Measurements from ENCODE around the gene MAFF.
A peak's percentile ranks its signal among the peaks of the same experiment; 100 is the strongest.
"Not testable (repeated sequence)": the region's sequence is repeated elsewhere in the genome, so short reads cannot be mapped to it uniquely, and the experiment has no call there.

Gene MAFF

DNA sequence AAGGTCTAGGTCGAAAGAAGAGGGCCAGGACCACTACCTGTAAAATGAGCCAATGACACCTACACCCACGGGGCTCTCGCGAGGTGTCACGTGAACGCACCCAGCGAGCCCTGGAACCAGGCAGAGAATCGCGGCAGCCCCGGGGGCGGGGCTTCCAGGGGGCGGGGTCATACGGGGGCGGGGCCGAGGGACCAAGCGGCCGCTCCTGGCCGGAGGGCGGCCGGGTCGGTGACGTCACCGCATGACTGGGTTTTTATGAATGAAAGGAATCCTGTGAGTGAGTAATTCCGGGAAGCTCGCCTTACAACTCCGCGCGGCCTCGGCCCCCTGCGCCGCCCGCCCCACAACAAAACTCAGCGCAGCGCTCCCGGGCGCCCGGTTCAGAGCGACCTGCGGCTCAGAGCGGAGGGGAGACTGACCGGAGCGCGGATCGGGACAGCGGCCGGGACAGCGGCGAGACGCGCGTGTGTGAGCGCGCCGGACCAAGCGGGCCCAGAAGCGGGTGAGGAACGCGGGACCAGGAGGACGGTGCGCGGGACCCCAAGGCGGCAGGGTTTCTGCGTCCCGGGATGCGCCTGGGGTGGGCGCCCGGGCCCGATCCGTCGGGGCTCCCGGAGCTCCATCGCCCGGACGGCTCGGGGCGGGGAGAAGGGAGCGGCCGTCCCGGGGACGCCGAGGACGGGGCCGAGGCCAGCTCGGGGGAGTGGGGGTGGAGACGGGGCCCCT, at the start of gene MAFF:
MAFF (plus strand) TSS at position 284 of the 726 bp plus-strand sequence. CDS start 11,860 bp downstream, outside the sequence.
- DNase-seq = peak; percentile 96 to 97

GRCh38 chr22:38153821-38154562, 47.8 kb upstream of the MAFF start:
- no peak for DNase-seq

- DNase-seq = not testable (repeated sequence)
Measured at GRCh38 chr22:38154563-38154915, 47.3 kb upstream of the MAFF start.

DNA sequence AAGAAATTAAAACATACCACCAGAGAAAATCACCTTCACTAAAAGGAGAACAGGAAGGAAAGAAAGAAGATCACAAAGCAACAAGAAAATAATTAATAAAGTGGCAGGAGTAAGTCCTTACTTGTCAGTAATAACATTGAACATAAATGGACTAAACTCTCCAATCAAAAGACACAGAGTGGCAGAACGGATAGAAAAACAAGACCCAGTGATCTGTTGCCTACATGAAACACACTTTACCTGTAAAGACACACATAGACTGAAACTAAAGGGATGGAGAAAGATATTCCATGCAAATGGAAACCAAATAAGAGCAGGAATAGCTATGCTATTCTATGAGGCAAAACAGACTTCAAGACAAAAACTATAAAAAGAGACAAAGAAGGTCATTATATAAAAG, 46.1 kb upstream of the MAFF start:
- no peak for DNase-seq

GRCh38 chr22:38162881-38163843, 38.6 kb upstream of the MAFF start:
- DNase-seq = no peak

- no peak for DNase-seq
Measured at GRCh38 chr22:38163844-38164550, 37.8 kb upstream of the MAFF start.

GRCh38 chr22:38164551-38164918, 37.3 kb upstream of the MAFF start:
- DNase-seq = no peak

DNA sequence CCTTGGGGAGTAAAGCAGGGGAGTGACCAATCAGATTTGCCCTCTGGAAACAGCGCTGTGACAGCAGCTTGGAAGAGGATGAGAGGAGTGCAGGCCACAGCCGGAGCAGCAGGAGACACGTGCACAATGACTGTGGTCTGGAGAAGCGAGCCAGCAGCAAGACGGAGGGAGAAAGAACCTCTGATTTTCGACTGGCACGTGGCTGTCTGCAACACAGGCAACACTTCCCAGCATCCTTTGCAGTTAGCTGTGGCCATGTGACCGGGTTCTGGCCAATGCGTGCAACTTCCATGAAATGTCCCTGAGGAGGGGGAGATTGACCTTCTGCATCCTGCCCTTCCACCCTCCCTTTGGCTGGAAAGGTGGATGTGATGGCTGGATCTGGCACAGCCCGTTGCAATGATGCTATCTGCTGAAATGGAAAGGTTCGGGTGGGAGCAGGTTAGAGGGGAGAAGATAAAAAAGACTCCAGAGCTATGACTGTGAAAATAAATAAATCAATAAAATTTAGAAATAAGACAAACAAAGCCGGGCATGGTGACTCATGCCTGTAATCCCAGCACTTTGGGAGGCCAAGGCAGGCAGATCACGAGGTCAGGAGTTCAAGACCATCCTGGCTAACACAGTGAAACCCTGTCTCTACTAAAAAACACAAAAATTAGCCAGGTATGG, 35.7 kb upstream of the MAFF start:
- no peak for DNase-seq

- no peak for DNase-seq
Measured at GRCh38 chr22:38167988-38168407, 33.8 kb upstream of the MAFF start.

DNA sequence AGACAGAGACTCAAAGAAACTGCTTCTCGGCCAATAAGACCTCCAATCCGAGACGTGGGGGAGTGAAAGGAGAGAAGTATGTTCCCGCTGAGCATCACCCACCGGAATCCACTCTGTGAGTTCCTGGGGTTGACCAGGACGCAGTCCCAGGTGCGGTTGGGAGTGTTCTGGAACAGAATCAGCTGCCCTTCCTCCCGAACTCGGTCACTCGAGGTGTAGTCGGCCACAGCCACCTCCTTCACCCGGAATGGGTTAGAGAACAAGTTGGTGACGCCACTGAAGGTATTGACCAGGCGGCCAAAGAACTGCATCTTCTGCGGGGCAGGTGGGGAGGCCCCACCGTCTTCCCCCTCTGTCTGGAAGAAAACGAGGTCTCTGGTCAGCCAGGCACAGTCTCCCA, 32.7 kb upstream of the MAFF start:
- DNase-seq = no peak

- no peak for DNase-seq
Measured at GRCh38 chr22:38170469-38170868, 31.3 kb upstream of the MAFF start.

DNA sequence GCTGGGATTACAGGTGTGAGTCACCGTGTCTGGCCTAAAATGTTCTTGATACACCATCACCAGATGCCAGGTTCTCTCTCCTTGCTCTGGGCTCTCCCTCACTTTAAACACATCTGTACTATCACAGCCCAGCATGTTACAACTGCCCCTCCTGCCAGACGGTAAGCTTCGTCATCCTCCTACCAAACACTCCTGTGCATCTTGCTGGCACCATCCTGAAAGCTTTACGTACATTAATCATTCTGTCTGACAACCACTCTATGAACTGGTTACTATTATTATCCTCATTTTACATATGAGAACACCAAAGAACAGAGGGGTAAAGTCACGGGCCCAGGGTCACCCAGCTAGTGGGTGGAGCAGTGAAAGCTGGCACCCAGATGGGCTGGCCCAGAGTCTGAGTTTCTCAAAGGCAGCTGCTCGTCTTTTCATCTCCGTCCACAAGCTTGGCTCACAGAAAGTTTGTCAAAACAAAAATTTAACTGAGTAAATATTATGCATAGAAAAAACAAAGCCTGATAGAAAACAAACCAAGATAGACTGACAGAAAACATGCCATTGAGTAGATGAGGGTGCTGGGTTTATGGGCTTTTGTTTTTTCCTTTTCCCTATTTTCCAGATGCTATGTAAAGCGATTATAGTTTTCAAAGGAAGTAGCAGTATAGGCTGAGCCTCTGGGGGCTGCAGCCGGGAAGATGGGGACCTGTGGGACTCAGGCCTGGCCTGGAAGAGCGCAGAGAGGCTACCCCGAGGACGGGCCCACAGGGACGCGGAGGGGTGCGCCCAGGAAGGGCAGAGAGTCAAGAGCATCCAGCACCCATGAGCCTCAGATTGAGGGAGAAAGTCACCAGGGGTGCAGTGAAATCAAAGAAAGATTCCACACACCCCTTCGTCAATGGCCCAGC, 29.6 kb upstream of the MAFF start:
- DNase-seq = no peak

DNA sequence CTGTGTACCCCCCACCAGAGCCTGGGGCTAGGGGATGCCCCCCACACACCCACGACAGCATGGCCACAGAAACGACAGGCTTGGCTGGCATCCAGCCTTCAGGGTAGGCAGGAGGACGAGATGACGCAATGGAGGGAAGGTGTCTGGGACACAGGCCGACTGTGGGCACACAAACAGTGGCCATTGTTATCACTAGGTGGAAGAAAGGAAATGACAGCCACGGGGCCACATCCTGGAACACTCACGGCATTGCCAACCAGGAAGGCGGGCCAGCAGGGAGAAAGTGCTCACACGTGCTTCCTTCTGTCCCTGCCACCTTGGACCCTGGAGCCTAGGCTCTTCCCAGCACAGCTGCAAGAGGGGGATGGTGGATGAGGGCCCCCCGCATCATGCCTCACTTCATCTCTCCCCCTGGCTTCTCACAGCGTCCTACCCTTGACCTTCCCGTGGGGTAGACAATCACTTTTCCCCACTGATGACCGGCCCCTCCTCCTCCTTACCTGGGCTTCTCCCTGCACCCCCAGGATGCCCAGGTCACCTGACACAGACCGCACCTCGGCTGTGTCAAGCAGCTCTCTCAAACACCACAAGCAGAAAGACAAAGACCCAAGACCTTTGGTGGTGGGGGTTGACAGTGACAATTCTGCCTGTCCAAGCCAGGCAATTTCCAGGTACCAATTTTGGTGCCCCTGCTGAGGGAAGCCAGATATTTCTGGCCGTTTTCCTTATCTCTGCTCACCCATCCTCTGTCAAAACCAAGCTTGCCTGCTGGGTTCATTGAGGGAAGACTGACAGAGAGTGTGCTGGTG, 28.8 kb upstream of the MAFF start:
- DNase-seq = peak; percentile 38 to 41

- no peak for DNase-seq
Measured at GRCh38 chr22:38173641-38173906, 28.2 kb upstream of the MAFF start.

DNA sequence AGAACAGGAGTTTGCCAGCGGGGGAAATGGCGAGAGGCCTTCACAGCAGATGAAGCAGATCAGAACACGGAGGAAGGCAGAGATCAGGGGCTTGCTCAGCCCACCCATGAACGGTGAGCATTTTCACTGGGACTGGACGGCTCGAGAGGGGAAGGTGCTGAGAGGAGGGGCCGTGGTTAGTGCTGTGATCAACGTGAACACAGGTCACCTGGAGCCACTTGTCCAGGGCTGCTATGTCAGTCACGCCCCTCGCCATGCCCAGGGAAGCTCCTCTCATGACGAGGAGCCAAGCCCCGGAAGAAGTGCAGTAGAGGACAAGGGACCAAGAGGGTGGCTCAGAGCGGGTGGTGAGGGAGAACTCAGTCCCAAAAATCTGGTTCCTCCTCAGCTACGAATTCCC, 27.2 kb upstream of the MAFF start:
- no peak for DNase-seq

DNA sequence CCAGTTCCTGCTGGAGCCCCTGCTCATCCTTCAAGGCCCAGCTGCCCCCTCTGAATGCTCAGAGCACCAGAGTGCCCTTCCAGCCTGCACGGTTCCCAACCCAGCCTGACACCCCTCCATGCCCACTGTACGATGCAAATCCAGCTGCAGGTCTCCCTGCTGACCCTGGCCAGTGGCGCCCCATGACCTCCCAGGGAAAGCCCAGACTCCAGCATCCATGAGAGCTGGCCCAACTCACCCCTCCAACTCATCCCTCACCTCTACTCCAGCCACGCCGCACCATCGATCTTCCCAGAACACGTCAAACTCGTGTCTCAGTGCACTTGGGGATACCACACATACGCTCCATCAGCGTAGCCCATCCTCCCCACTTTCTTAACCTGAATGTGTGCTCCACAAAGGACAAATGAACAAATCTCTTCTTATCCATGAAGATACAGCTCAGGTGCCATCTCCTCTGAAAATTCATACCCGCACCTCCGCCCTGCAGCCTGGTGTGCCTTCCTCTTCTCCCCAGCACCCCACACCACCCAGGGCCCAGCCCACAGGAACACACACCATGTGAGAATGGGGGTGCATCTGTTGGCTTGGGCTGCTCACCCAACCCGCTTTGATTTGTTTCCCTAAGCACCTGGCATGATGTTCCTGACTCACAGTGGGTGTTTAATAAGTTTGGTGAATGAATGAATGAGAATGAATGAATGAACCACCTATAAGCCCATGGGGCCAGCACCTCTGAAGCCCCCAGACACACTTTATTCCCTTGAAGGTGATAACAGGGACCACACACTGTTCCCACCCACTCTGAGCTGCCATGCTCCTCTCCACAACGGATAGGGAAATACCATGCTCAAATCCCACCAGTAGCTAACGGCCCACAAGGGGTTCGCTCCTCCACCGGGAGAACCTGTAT, 26.3 kb upstream of the MAFF start:
- DNase-seq = no peak

DNA sequence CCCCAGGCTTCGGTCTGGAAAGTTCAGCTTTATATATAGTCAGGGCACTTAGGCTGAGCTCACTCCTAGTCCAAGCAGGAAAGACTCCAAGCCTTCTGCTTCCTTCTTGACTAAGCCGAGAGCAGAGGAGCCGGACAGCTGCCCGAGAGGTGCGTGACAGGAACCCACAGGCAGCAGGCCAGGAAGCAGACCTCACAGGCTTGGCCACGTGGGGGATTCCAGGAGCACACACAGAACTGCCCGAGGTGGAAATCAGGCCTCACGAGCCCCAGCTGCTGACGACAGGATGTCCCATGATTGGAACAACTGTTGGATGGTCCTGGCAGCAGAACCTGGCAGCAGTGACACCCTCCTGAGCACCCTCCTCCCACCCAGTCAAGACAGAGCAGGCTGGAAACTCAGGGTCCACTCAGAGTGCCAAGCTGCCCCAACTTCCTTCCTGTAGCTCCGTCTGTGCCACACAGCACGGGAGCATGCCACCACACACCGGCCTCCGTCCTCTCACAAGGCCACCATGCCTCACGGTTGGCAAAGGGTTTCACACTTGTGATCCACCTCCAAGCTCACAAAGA, 25.5 kb upstream of the MAFF start:
- DNase-seq = peak; percentile 59 to 69

GRCh38 chr22:38177044-38177443, 24.8 kb upstream of the MAFF start:
- DNase-seq = no peak

GRCh38 chr22:38177571-38177925, 24.2 kb upstream of the MAFF start:
- not testable (repeated sequence) for DNase-seq
